ENCODE data around the gene RABGGTA. TPM values are rescaled to one million over a fixed set of nuclear protein-coding genes. Genes with fewer than 3 reads are reported as not detected.
A peak's percentile ranks its signal among the peaks of the same experiment; 100 is the strongest.

RABGGTA gene
- total RNA-seq, 1 donor from 2014 or later, result 31.1 TPM

DNA sequence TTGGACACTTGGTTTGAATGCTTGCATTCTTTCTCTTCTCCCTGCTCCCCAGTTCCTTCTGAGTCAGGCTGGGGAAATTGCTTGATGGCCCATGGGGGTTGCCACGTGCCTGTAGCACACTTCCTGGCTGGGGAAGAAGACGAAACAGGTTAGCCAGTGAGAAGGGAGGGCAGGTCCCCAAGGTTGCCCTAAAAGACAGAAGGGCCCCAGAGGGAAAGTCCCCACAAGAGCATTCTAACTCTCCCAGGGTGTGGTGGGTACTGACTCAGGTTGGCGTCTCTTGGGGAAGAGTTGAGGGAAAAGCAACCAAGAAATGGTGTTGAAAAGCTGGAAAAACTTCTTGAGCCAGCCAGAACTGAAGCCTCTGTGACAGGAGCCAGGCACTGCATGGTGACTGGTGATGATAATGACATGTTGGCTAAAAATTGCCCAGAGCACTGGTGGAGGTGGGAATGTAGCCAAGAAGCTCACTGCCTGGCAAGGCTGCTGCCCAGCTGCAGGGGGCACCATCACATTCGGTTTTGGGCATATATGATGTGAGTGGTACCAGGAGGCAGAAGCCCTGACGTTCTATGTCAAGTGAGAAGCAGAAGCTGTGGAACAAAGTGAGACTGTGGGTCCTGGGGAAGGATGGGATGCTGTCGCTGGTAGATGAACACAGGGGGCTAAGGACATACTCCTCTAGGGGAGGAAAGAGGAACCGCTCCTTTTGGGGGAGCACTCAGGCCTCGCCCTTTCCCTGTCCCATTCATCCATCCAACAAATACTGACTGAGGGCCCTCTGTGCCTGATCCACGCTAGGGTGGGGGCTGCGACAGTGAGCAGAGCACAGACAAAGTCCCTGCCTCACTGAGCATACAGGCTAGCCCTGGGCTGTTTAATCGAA is 8.1 kb upstream of the RABGGTA start:
- Mint-ChIP-seq H3K36me3 (peaks cover 5% of the 10 kb centered on the region), H3K4me3 (no peak overlapping the region), H3K27me3 (no peaks in the 10 kb centered on the region), H3K4me1 (ENCODE audit: unreplicated experiment) (peaks cover 4% of the 10 kb centered on the region), H3K9me3 (no peaks in the 10 kb centered on the region), H3K27ac (peak overlapping the region; percentile 72)
- TF ChIP-seq, protein P1, sequence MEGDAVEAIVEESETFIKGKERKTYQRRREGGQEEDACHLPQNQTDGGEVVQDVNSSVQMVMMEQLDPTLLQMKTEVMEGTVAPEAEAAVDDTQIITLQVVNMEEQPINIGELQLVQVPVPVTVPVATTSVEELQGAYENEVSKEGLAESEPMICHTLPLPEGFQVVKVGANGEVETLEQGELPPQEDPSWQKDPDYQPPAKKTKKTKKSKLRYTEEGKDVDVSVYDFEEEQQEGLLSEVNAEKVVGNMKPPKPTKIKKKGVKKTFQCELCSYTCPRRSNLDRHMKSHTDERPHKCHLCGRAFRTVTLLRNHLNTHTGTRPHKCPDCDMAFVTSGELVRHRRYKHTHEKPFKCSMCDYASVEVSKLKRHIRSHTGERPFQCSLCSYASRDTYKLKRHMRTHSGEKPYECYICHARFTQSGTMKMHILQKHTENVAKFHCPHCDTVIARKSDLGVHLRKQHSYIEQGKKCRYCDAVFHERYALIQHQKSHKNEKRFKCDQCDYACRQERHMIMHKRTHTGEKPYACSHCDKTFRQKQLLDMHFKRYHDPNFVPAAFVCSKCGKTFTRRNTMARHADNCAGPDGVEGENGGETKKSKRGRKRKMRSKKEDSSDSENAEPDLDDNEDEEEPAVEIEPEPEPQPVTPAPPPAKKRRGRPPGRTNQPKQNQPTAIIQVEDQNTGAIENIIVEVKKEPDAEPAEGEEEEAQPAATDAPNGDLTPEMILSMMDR (conservative IDR thresholded peaks at IDR 0.05), result no peak
- no peak for DNase-seq (ENCODE audit: extremely low spot score, unreplicated experiment)

DNA sequence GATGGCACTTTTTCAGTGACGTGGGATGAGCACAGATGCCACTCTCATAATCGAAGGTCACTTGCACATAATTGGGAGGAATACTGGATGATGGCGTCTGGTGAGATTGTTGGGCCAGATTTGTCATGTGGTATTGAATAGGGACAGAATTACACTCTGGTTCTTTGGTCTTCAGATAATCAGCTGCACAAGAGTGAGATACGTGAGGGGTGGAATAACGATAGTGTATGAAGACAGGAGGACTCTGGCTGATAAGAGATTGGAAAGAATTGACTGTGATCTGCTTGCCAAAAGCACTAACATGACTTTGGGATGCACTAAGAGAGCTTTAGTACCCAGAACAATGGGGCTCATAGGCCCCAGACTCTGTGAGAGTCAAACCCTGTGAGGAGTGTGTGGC is 7.0 kb upstream of the RABGGTA start:
- DNase-seq (ENCODE audit: extremely low spot score, unreplicated experiment), result no peak
- TF ChIP-seq, protein P1 (conservative IDR thresholded peaks at IDR 0.05), result no peak
- Mint-ChIP-seq H3K9me3 (no peaks in the 10 kb centered on the region), H3K36me3 (peaks cover 5% of the 10 kb centered on the region), H3K27ac (no peak overlapping the region), H3K4me1 (ENCODE audit: unreplicated experiment) (peaks cover 4% of the 10 kb centered on the region), H3K4me3 (no peak overlapping the region), H3K27me3 (no peaks in the 10 kb centered on the region)

DNA sequence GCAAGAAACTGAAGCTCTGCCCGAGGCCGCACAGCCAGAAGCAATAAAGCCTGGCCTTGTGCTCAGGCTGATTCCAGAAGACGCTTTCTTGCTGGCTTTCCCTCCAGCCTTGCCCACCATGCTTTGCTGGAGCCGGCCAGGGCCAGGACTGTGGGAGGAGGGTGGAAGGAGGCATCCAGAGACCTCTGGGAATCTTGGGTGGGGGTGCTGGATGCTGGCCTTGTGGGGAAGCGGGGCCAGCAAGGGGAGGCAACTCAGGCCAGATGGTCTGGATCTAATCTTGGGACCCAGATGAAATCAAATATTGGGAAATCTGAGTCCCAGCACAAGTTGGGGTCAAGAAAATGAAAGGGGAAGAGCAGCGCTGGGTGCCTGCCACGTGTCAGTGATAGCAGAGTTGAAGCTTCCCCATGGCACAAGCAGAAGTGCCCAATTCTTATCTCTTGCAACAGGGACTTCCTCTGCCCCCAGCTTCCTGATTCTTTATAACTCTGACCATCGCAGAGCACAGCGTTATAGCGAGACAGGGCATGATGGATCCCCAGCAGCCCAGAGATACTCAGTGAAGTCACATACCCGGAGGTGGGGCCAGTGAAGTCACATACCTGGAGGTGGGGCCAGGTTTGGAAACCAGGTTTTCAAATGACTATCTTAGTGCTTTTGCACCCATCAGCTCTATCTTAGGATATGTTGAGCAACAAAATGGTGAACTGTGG is 6.4 kb upstream of the RABGGTA start:
- H3K36me3 Mint-ChIP-seq, result peaks cover 5% of the 10 kb centered on the region
- no peaks in the 10 kb centered on the region for H3K27me3 Mint-ChIP-seq
- TF ChIP-seq, protein P1 (conservative IDR thresholded peaks at IDR 0.05), result no peak
- H3K4me3 Mint-ChIP-seq, result no peak overlapping the region
- H3K4me1 Mint-ChIP-seq (ENCODE audit: unreplicated experiment), result peaks cover 4% of the 10 kb centered on the region
- H3K9me3 Mint-ChIP-seq, result no peaks in the 10 kb centered on the region
- H3K27ac Mint-ChIP-seq, result no peak overlapping the region
- DNase-seq (ENCODE audit: extremely low spot score, unreplicated experiment), result no peak

DNA sequence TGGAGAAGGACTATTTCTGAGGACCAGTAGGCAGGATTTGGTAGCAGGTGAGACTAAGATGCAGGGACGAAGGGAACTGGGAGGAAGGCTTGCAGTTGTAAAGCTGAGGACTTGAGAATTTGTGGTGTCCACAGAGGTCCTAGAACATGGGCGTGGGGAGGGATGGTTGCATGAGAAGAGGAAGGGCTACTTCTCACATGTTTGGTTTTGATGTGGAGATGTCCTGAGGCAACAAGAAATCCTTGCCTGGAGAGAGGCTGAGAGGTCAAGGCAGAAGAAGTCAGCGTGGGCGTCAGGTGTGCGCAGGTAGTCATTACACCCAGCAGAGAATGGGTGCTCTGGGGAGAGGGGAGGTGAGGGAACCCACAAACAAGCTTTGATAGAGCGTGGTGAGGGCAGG is 5.7 kb upstream of the RABGGTA start:
- no peak overlapping the region for H3K27ac Mint-ChIP-seq
- peaks cover 5% of the 10 kb centered on the region for H3K36me3 Mint-ChIP-seq
- H3K4me1 Mint-ChIP-seq (ENCODE audit: unreplicated experiment), result peaks cover 9% of the 10 kb centered on the region
- TF ChIP-seq, protein P1 (conservative IDR thresholded peaks at IDR 0.05), result no peak
- no peak overlapping the region for H3K4me3 Mint-ChIP-seq
- no peaks in the 10 kb centered on the region for H3K9me3 Mint-ChIP-seq
- DNase-seq (ENCODE audit: extremely low spot score, unreplicated experiment), result no peak
- no peaks in the 10 kb centered on the region for H3K27me3 Mint-ChIP-seq

DNA sequence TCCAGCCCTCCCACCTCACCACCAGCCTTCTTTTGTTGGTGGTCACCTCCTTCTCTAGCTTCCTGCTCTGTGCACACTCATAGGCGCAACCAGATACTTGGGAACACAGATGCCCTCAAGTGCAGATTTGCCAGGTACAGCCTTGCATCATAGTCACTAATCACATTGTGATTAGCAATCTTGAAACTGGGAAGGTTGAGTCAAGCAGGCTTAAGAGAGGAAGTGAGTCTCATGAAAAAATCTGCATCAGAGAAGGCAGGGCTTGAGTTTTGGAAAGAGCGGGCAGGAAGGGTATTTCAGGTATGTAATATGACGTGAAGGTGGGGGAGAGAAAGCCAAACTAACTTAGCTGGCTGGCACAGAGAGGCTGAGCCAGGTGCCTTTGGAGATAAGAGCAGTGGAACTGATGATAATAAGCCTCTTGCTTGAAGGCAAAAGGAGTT is 2.7 kb upstream of the RABGGTA start:
- no peak for DNase-seq (ENCODE audit: extremely low spot score, unreplicated experiment)
- H3K4me3 Mint-ChIP-seq, result no peak overlapping the region
- H3K27ac Mint-ChIP-seq, result peak overlapping the region; percentile 6

More for the DNA sequence above, 2.7 kb upstream of the RABGGTA start:
- Mint-ChIP-seq H3K27me3 (no peaks in the 10 kb centered on the region), H3K36me3 (peaks cover 5% of the 10 kb centered on the region), H3K4me1 (ENCODE audit: unreplicated experiment) (peaks cover 12% of the 10 kb centered on the region), H3K9me3 (no peaks in the 10 kb centered on the region)
- TF ChIP-seq, protein P1 (conservative IDR thresholded peaks at IDR 0.05), result no peak

Data from type B pancreatic cell (in vitro differentiated cells).